ENCODE measurements around the gene LARGE1. TPM values are rescaled to one million over a fixed set of nuclear protein-coding genes. Genes with fewer than 3 reads are reported as not detected.

LARGE1 gene
- total and polyA plus RNA-seq, 2 donors (not counting 1 experiment from before 2014, with no cell fraction given): 14.1 to 19.2 TPM

GRCh38 chr22:33874206-33874605, 46.1 kb downstream of the LARGE1 start:
- Histone ChIP-seq H3K36me3 (ENCODE audit: control insufficient read depth, insufficient read depth, low read length) (no peaks in the 10 kb centered on the region), H3K27ac (ENCODE audit: insufficient read depth, low read length) (no peak overlapping the region), H3K4me2 (ENCODE audit: extremely low read depth, insufficient read depth, low read length) (no peak overlapping the region), H2AFZ (ENCODE audit: low read length) (no peak overlapping the region), H4K20me1 (ENCODE audit: control insufficient read depth, extremely low read depth, insufficient read depth, low read length) (no peaks in the 10 kb centered on the region), H3K4me1 (ENCODE audit: control insufficient read depth, extremely low read depth, insufficient read depth, low read length) (peaks cover 6% of the 10 kb centered on the region), H3K9ac (ENCODE audit: insufficient read depth, low read length) (no peak overlapping the region), H3K9me3 (ENCODE audit: control insufficient read depth, insufficient read depth, low read depth, low read length) (no peaks in the 10 kb centered on the region), H3K4me3 (replicated peaks in 1 of 4; ENCODE audit: control extremely low read depth in 1 of 4, insufficient read depth in 1 of 4, low read depth in 3 of 4, low read length in 4 of 4) (no peak overlapping the region), H3K27me3 (ENCODE audit: control insufficient read depth, insufficient read depth, low read length) (no peaks in the 10 kb centered on the region), H3K79me2 (ENCODE audit: control insufficient read depth, insufficient read depth, low read length) (no peaks in the 10 kb centered on the region)
- no peak for DNase-seq (ENCODE audit: low read depth in 2 of 2)
- TF ChIP-seq CTCF (conservative IDR thresholded peaks at IDR 0.05 in 1 of 2, IDR thresholded peaks at IDR 0.05 in 1 of 2; ENCODE audit: low read depth in 1 of 2, low read length in 2 of 2) (no peak), EZH2 (IDR thresholded peaks at IDR 0.05; ENCODE audit: low read length, missing control alignments) (no peak)

- no peak for TF ChIP-seq EZH2 (IDR thresholded peaks at IDR 0.05; ENCODE audit: low read length, missing control alignments)
- no peak for TF ChIP-seq CTCF (conservative IDR thresholded peaks at IDR 0.05 in 1 of 2, IDR thresholded peaks at IDR 0.05 in 1 of 2; ENCODE audit: low read depth in 1 of 2, low read length in 2 of 2)
- Histone ChIP-seq H3K79me2 (ENCODE audit: control insufficient read depth, insufficient read depth, low read length) (no peaks in the 10 kb centered on the region), H3K27ac (ENCODE audit: insufficient read depth, low read length) (no peak overlapping the region), H3K9me3 (ENCODE audit: control insufficient read depth, insufficient read depth, low read depth, low read length) (no peaks in the 10 kb centered on the region), H2AFZ (ENCODE audit: low read length) (no peak overlapping the region), H3K4me2 (ENCODE audit: extremely low read depth, insufficient read depth, low read length) (no peak overlapping the region), H3K36me3 (ENCODE audit: control insufficient read depth, insufficient read depth, low read length) (no peaks in the 10 kb centered on the region), H4K20me1 (ENCODE audit: control insufficient read depth, extremely low read depth, insufficient read depth, low read length) (no peaks in the 10 kb centered on the region), H3K4me1 (ENCODE audit: control insufficient read depth, extremely low read depth, insufficient read depth, low read length) (peaks cover 6% of the 10 kb centered on the region), H3K9ac (ENCODE audit: insufficient read depth, low read length) (no peak overlapping the region), H3K27me3 (ENCODE audit: control insufficient read depth, insufficient read depth, low read length) (no peaks in the 10 kb centered on the region), H3K4me3 (replicated peaks in 1 of 4; ENCODE audit: control extremely low read depth in 1 of 4, insufficient read depth in 1 of 4, low read depth in 3 of 4, low read length in 4 of 4) (no peak overlapping the region)
- DNase-seq (ENCODE audit: low read depth in 2 of 2): no peak
These were observed 46.6 kb downstream of the LARGE1 start for GRCh38 chr22:33873666-33874065.

GRCh38 chr22:33873186-33873585, 47.1 kb downstream of the LARGE1 start:
- no peak for TF ChIP-seq EZH2 (IDR thresholded peaks at IDR 0.05; ENCODE audit: low read length, missing control alignments)
- no peak for TF ChIP-seq CTCF (conservative IDR thresholded peaks at IDR 0.05 in 1 of 2, IDR thresholded peaks at IDR 0.05 in 1 of 2; ENCODE audit: low read depth in 1 of 2, low read length in 2 of 2)
- Histone ChIP-seq H3K27ac (ENCODE audit: insufficient read depth, low read length) (peak overlapping the region; percentile 10), H4K20me1 (ENCODE audit: control insufficient read depth, extremely low read depth, insufficient read depth, low read length) (no peaks in the 10 kb centered on the region), H3K4me3 (replicated peaks in 1 of 4; ENCODE audit: control extremely low read depth in 1 of 4, insufficient read depth in 1 of 4, low read depth in 3 of 4, low read length in 4 of 4) (no peak overlapping the region), H3K27me3 (ENCODE audit: control insufficient read depth, insufficient read depth, low read length) (no peaks in the 10 kb centered on the region), H3K79me2 (ENCODE audit: control insufficient read depth, insufficient read depth, low read length) (no peaks in the 10 kb centered on the region), H3K9ac (ENCODE audit: insufficient read depth, low read length) (no peak overlapping the region), H3K4me2 (ENCODE audit: extremely low read depth, insufficient read depth, low read length) (no peak overlapping the region), H3K9me3 (ENCODE audit: control insufficient read depth, insufficient read depth, low read depth, low read length) (no peaks in the 10 kb centered on the region), H3K36me3 (ENCODE audit: control insufficient read depth, insufficient read depth, low read length) (no peaks in the 10 kb centered on the region), H3K4me1 (ENCODE audit: control insufficient read depth, extremely low read depth, insufficient read depth, low read length) (peaks cover 8% of the 10 kb centered on the region), H2AFZ (ENCODE audit: low read length) (no peak overlapping the region)
- no peak for DNase-seq (ENCODE audit: low read depth in 2 of 2)

All from fibroblast of lung (primary cell).